Urinary bladder (tissue), 4 donors: Measurements from ENCODE around the gene AXDND1. TPM values are rescaled to one million over a fixed set of nuclear protein-coding genes. Genes with fewer than 3 reads are reported as not detected.

Source experiments
- DNase-seq: peaks from one replicate; pipeline ENCODE4 v3.0.0-alpha.2; 2015; ENCODE audit errors: extremely low spot score
- H3K27ac ChIP-seq: one replicate; pipeline ENCODE4 v1.5.1; 2013; ENCODE audit warnings: low read depth, mild to moderate bottlenecking, moderate library complexity
- H3K36me3 ChIP-seq: one replicate; pipeline ENCODE4 v1.6.1; 2013; ENCODE audit warnings: mild to moderate bottlenecking, moderate library complexity; ENCODE audit not compliant: insufficient read depth
- H3K4me1 ChIP-seq: one replicate; pipeline ENCODE4 v1.6.1; 2013; ENCODE audit warnings: mild to moderate bottlenecking, moderate library complexity; ENCODE audit not compliant: insufficient read depth
- H3K4me3 ChIP-seq: one replicate; pipeline ENCODE4 v1.5.1; 2013; ENCODE audit warnings: low read depth, low read length
- WGBS: extraction: QIAGEN DNeasy Blood & Tissue Kit; methylation state at CpG from one replicate; pipeline ENCODE4 v1.1.7; 2013; 5-methylcytosine and 5-hydroxymethylcytosine counted together
- polyA plus RNA-seq: library from polyadenylated mRNA; stranded (reverse); fragments of 200-250 nt; gene quantifications from one replicate; pipeline ENCODE4 v1.2.3, GENCODE V29; 2013
- small RNA-seq: library from RNA; depleted of rRNA; stranded (forward); fragments of <200 nt; gene quantifications from one replicate; pipeline ENCODE3, GENCODE V24; 2014
- total RNA-seq: library from RNA; depleted of rRNA; stranded (reverse); fragments of >200 nt; gene quantifications from one replicate; pipeline ENCODE4 v1.2.3, GENCODE V29; 2014
- donor health status: healthy with polysubstance abuse.
- donor health status: healthy.

Gene AXDND1
- total and polyA plus RNA-seq, 2 donors = 0.20 to 1.7 TPM

DNA sequence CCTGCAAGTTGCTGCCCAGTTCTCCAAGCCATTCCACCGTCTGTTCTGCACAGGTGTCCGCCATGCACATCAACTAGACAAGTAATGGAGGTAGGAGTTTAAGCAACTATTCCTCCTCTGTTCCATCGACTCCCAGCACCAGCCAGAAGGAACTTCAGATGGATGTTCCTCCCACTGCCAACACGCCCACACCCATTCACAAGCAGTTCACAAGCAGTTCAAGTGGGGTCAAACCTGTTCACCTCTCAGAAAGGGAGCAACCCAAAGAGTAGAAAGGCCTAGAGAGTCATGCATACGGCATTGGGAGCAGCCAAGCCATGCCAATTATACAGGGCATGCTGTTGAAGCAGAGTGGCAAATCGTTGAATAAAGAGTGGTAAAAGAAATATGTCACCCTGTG is 221.6 kb downstream of the AXDND1 start:
- Histone ChIP-seq H3K4me3 (no peak overlapping the region), H3K4me1 (peaks cover 3% of the 10 kb centered on the region), H3K36me3 (no peaks in the 10 kb centered on the region), H3K27ac (no peak overlapping the region)
- no peak for DNase-seq
- WGBS = 96% methylated on average over 6 of the region's 6 CpGs

DNA sequence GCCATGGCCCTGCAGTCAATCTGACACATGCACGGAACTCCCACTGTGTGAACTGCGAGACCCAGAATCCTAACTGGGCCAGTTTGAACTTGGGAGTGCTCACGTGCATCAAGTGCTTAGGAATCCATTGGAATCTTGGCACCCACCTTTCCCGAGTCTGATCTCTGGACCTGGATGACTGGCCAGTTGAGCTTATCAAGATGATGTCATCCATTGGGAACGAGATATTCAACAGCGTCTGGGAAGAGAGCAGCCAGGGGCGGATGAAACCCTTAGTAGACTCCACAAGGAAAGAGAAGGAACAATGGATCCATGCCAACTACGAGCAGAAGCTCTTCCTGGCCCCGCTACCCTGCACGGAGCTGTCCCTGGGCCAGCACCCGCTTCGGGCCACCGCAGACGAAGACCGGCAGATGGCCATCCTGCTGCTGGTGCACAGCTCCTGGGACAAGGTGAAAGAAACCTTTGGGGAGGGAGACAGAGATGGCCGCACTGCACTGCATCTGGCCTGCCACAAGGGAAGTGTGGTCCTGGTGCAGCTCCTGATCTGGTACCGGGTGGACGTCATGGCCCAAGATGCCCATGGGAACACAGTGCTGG is 222.8 kb downstream of the AXDND1 start:
- WGBS = 89% methylated on average over 18 of the region's 18 CpGs
- Histone ChIP-seq H3K4me3 (no peak overlapping the region), H3K36me3 (no peaks in the 10 kb centered on the region), H3K27ac (no peak overlapping the region), H3K4me1 (peaks cover 3% of the 10 kb centered on the region)
- DNase-seq = no peak

DNA sequence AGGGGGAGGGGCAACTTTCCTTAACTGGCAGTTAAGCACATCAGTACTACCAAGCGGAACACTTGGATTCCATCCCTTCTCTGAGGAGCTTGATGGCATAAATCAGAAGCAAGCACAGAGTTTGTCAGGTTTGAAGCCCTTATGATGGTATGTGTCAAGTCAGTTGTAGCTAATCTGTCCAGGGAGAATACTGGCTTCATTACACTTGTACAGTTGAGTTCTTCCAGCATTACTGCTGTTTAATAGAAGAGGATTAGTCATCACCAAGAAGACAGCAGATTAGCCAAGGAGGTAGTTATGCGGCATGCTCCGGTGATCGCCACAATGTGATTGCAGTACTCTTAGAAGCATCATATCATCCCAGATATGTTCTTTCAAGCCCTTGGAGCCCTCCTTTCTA is 223.7 kb downstream of the AXDND1 start:
- no peak overlapping the region for H3K4me3 ChIP-seq
- H3K27ac ChIP-seq = no peak overlapping the region
- H3K4me1 ChIP-seq = peaks cover 3% of the 10 kb centered on the region
- no peak for DNase-seq
- 77% methylated on average over 4 of the region's 4 CpGs for WGBS
- no peaks in the 10 kb centered on the region for H3K36me3 ChIP-seq

DNA sequence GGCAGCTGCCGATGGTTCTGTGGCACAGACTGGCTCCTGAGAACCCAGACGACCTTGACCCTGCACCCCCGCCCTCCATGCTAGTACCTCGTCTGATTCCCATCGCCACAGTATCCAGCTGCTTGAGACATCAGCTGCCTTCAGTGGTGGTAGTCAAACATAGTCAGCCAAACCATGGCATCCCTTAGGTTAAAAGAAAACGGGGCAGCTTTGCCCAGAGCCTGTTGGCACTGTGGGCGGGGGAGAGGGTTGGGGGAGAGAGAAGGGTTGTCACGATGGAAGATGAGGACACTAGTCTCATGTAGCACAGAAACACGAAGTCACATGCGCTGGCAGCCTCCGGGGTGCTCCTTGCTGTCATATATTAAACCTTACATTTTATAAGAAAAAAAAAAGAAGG is 224.9 kb downstream of the AXDND1 start:
- Histone ChIP-seq H3K27ac (no peak overlapping the region), H3K4me3 (no peak overlapping the region), H3K36me3 (no peaks in the 10 kb centered on the region), H3K4me1 (peaks cover 3% of the 10 kb centered on the region)
- WGBS = 83% methylated on average over 11 of the region's 11 CpGs
- DNase-seq = no peak

DNA sequence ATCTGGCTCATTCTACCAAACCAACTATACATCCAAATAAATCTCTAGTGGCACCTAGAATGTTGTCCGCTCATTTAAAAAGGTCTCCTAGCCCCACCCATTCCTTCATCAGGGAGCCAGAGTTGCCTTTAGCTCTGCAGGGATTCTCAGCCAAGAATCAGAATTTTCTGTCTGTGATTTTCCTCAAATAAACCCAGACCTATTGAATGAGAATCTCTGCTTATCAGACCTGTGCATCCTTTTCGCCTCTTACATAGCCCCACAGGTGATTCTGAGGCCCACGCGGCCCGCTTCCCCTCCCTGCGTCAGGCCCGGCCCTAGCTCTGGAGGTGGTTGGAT is 225.5 kb downstream of the AXDND1 start:
- no peak overlapping the region for H3K4me3 ChIP-seq

DNA sequence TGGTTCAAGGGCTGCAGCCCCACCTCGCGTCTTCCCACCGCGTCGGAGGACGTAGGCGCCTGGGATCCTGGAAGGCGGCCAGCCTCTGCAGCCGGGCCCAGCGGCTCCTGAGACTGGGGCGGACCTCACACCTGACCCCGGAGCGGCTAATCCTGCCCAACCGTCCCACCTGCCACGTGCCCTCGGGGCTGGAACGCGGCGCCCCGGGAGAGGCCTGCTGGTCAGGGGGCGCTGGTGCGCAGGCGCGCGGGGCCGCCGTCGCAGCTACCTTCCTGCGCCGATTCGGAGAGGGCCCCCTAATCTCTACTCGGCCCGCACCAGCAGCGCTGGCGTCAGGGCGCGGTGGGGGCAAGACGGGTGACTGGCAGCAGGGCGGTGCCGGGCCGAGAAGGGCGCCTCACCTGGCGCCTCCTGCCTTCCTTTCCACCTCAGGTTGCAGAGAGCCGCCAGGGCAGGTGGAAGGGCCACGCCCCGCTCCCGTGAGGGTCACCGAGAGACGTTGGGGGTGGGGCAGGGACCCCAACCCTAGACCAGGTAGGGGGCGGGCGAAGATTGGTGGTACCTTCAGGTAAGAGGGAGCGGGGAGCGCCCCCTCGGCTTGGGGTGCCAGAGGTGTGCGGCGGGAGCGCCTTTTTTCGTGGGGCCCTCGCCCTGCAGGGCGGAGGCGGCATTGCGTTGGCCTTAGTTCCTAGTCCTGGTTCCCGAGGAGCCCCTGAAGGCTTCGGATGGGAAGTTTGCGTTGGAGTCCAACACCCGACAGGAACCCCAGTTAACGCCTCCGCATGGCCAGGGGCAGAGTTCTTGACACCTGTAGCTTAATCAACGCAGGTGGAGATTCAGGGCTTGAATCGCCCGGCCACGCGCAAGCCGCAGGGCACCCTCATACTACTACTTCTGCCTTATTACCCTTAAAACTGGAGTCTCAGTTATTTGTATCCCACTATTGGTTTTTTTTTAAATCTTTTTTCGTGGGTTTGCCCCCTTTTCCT is 226.1 kb downstream of the AXDND1 start, which contains the start of gene TDRD5:
Gene TDRD5 (plus strand): TSS at position 241 of the 989 bp plus-strand sequence. CDS start 784 bp downstream, outside the sequence.
- H3K27ac ChIP-seq = no peak within 1 kb of the TSS
- no peak for DNase-seq
- no peak within 1 kb of the TSS for H3K4me3 ChIP-seq
- H3K36me3 ChIP-seq = no peaks in the 10 kb centered on the region
- no peaks in the 10 kb centered on the region for H3K4me1 ChIP-seq
- 13% methylated on average over 75 of the region's 75 CpGs for WGBS

More for the DNA sequence above, 225.5 kb downstream of the AXDND1 start:
- no peak overlapping the region for H3K27ac ChIP-seq
- H3K4me1 ChIP-seq = peaks cover under 1% of the 10 kb centered on the region
- no peak for DNase-seq
- no peaks in the 10 kb centered on the region for H3K36me3 ChIP-seq
- 28% methylated on average over 7 of the region's 7 CpGs for WGBS

DNA sequence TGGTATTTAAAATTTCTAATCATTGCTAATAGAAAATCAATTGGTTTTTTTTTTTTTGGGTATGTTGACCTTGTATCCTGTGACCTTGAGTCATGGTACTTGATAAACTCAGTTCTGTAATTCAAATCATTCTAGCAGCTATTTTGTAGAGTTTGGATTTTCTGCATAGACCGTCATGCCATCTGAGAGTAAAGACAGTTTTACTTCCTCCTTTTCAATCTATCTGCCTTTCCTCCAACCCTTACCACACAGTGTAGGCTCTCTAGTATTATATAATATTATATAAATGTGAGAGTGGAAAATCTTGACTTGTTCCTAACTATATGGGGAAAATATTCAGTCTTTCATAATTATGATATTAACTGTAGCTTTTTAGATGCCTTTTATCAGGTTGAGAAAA is 232.9 kb downstream of the AXDND1 start:
- Histone ChIP-seq H3K4me3 (no peak overlapping the region), H3K36me3 (no peaks in the 10 kb centered on the region), H3K27ac (no peak overlapping the region), H3K4me1 (no peaks in the 10 kb centered on the region)
- WGBS = 66% methylated on average over 1 of the region's 1 CpG
- DNase-seq = no peak

DNA sequence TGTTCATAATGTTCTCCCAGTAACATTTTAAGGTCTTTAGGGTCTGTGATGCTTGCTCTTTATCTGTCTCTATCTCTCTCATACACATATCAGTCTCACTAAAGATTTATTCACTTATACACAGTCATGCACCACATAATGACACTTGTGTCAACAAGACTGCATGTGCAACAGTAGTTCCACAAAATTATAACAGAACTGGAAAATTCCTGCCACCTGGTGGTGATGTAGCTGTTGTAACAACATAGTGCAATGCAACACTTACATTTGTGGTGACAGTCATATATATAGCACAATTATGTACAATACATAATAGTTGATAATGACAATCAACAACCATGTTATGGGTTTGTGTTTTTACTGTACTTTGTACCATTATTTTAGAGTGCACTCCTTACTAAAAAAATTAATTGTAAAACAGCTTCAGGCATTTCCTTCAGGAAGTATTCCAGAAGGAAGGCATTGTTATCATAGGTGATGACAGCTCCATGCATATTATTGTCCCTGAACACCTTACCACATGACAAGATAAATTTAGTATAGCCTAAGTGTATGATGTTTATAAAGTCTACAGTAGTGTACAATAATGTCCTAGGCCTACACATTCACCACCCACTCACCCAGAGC is 234.0 kb downstream of the AXDND1 start:
- Histone ChIP-seq H3K27ac (no peak overlapping the region), H3K4me1 (no peaks in the 10 kb centered on the region), H3K4me3 (no peak overlapping the region), H3K36me3 (no peaks in the 10 kb centered on the region)
- no peak for DNase-seq

DNA sequence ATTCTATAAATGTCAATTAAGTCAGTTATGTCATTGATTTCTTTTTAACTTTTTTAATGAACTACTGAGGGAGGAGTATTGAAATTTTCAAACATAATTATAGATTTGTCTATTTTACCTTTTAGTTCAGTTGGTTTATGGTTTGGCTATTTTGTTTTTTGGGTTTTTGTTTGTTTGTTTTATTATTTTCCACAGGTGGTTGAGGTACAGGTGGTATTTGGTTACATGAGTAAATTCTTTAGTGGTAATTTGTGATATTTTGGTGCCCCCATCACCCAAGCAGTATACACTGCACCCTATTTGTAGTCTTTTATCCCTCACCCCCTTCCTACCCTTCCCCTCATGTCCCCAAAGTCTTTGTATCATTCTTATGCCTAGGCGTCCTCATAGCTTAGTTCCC is 235.3 kb downstream of the AXDND1 start:
- no peak overlapping the region for H3K4me3 ChIP-seq
- WGBS = 91% methylated on average over 1 of the region's 1 CpG
- H3K27ac ChIP-seq = no peak overlapping the region
- no peaks in the 10 kb centered on the region for H3K4me1 ChIP-seq
- no peaks in the 10 kb centered on the region for H3K36me3 ChIP-seq
- DNase-seq = no peak

Small RNAs within 50 kb of the gene (small RNA-seq; reads per million reads assigned to genes)
- gene MEF2AP1 (not detected), gene RNU5F-2P (not detected)

Other genes starting within 250 kb of the AXDND1 start
- gene ABL2, start 136.3 kb upstream of the AXDND1 start, total RNA-seq = 17.4 TPM
- gene ABL2, start 136.3 kb upstream of the AXDND1 start, polyA plus RNA-seq = 5.9 TPM
- gene SOAT1, start 72.2 kb upstream of the AXDND1 start, total RNA-seq = 19.6 TPM
- gene SOAT1, start 72.2 kb upstream of the AXDND1 start, polyA plus RNA-seq = 9.2 TPM
- not detected for gene NPHS2, start 210.0 kb downstream of the AXDND1 start, total RNA-seq
- gene NPHS2, start 210.0 kb downstream of the AXDND1 start, polyA plus RNA-seq = 0.04 TPM
- 1.1 TPM for gene TDRD5, start 225.9 kb downstream of the AXDND1 start, total RNA-seq
- gene TDRD5, start 225.9 kb downstream of the AXDND1 start, polyA plus RNA-seq = 0.13 TPM